CD8-positive, alpha-beta memory T cell (primary cell): ENCODE results near the gene IGSF22. TPM values are rescaled to one million over a fixed set of nuclear protein-coding genes. Genes with fewer than 3 reads are reported as not detected.

Experiments used
- CTCF ChIA-PET: fragments of 350-600 bp; sonication (Branson Sonifier 250); formaldehyde crosslinking; loops from one replicate; lab custom pipeline; 2021; ENCODE audit warnings: antibody characterized with exemption; lab: Charles Lee
- POLR2A ChIA-PET: fragments of 350-600 bp; sonication (Branson Sonifier 250); formaldehyde crosslinking; loops from one replicate; lab custom pipeline; 2021; ENCODE audit warnings: antibody characterized with exemption; lab: Charles Lee
- DNase-seq, 5 donors: peaks; one replicate each; pipeline versions ENCODE4 v3.0.0 to v3.0.0-alpha.2; 2020 to 2022; ENCODE audit warnings: mixed read lengths in 1 of 5
- H3K27ac ChIP-seq: one replicate; pipeline ENCODE4 v1.7.0; 2013; ENCODE audit warnings: low read depth, mild to moderate bottlenecking, low read length, moderate library complexity
- H3K27me3 ChIP-seq: 2 replicates; pipeline ENCODE4 v1.7.0; 2013; ENCODE audit warnings: low read length, mild to moderate bottlenecking; ENCODE audit not compliant: insufficient read depth, poor library complexity, severe bottlenecking
- H3K36me3 ChIP-seq: 2 replicates; pipeline ENCODE4 v1.7.0; 2013; ENCODE audit warnings: mild to moderate bottlenecking, low read length, moderate library complexity; ENCODE audit not compliant: insufficient read depth
- H3K4me1 ChIP-seq: 2 replicates; pipeline ENCODE4 v1.7.0; 2013; ENCODE audit warnings: mild to moderate bottlenecking, low read length, moderate library complexity; ENCODE audit not compliant: insufficient read depth
- H3K4me3 ChIP-seq: 2 replicates; pipeline ENCODE4 v1.7.0; 2013; ENCODE audit warnings: mild to moderate bottlenecking, low read length
- H3K9me3 ChIP-seq: 2 replicates; pipeline ENCODE4 v1.7.0; 2013; ENCODE audit warnings: mild to moderate bottlenecking, low read length
- H3K27ac Mint-ChIP-seq, 8 donors: one replicate each; pipeline ENCODE4 v1.8.0; 2020 to 2021; ENCODE audit warnings: mixed read lengths in 8 of 8, mild to moderate bottlenecking in 6 of 8, inconsistent platforms in 3 of 8, moderate library complexity in 3 of 8
- H3K27me3 Mint-ChIP-seq, 2 donors: one replicate each; pipeline ENCODE4 v1.8.0; 2020 to 2021; ENCODE audit warnings: mixed read lengths in 2 of 2, mild to moderate bottlenecking in 1 of 2, moderate library complexity in 1 of 2
- H3K36me3 Mint-ChIP-seq, 3 donors: one replicate each; pipeline ENCODE4 v1.8.0; 2020 to 2021; ENCODE audit warnings: mixed read lengths in 3 of 3, inconsistent platforms in 1 of 3, mild to moderate bottlenecking in 1 of 3
- H3K4me1 Mint-ChIP-seq, 3 donors: one replicate each; pipeline ENCODE4 v1.8.0; 2020 to 2021; ENCODE audit warnings: mixed read lengths in 3 of 3, inconsistent platforms in 1 of 3, mild to moderate bottlenecking in 1 of 3
- H3K4me3 Mint-ChIP-seq, 7 donors: one replicate each; pipeline ENCODE4 v1.8.0; 2020 to 2021; ENCODE audit warnings: mixed read lengths in 7 of 7, mild to moderate bottlenecking in 6 of 7, moderate library complexity in 4 of 7, inconsistent platforms in 2 of 7
- H3K9me3 Mint-ChIP-seq, 5 donors: one replicate each; pipeline ENCODE4 v1.8.0; 2020 to 2022; ENCODE audit warnings: mixed read lengths in 5 of 5, mild to moderate bottlenecking in 3 of 5, moderate library complexity in 2 of 5, inconsistent platforms in 1 of 5
- polyA plus RNA-seq: library from polyadenylated mRNA; unstranded; fragments of 300-500 nt; fragmentation: Illumina TruSeq; gene quantifications from one replicate; pipeline ENCODE4 v1.2.3, GENCODE V29; 2021
- total RNA-seq, 2 experiments: library from RNA; stranded (reverse); gene quantifications; one replicate each; pipeline ENCODE4 v1.2.3, GENCODE V29; 2021

Gene IGSF22
- total RNA-seq (under 1 TPM; 0.20 to 0.33 TPM), polyA plus RNA-seq (6.1 TPM)

DNA sequence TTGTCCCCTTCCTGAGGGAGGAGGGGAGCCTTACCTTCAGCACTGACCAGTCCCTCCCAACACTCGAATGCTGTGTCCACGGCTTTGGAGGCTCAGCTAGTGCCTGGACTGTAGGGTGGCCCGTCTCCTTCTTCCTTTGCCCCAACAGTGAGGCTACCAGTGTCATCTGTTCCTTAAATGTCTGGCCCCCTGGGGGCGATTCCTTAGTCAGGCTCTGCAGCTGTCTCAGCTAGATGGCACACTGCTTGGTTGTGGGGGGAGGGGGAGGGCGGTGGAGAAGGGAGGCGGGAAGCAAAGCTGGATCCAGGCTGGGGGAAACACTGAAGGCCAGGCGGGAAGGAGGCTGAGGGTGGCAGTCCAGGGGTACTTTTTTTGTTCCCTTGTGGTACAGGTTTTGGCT, at the start of gene IGSF22:
TSS of gene IGSF22 (minus strand) at position 149 of the 400 bp plus-strand sequence. CDS start 1,952 bp downstream, outside the sequence.
- H3K27me3 Mint-ChIP-seq = peaks cover 5 to 6% of the 10 kb centered on the region in 2 donors
- H3K27me3 ChIP-seq = no peaks in the 10 kb centered on the region
- H3K36me3 ChIP-seq = no peaks in the 10 kb centered on the region
- no peaks in the 10 kb centered on the region for H3K9me3 Mint-ChIP-seq
- DNase-seq = no peak
- H3K4me1 ChIP-seq = peaks cover 8% of the 10 kb centered on the region
- no peak within 1 kb of the TSS for H3K27ac ChIP-seq
- ChIA-PET CTCF (interaction anchor here (1.4 to 1.6 kb wide), 2 partner anchors 9 to 94 kb away, joined by 4 to 5 read pairs; no protein-coding TSS in a partner anchor), POLR2A (no interaction called here)
- peak within 1 kb of the TSS in 1 of 8 donors; percentile 75 for H3K27ac Mint-ChIP-seq
- no peaks in the 10 kb centered on the region for H3K9me3 ChIP-seq
- no peak within 1 kb of the TSS for H3K4me3 ChIP-seq
- peaks cover 9 to 14% (median 9%) of the 10 kb centered on the region in 3 donors for H3K4me1 Mint-ChIP-seq
- H3K4me3 Mint-ChIP-seq = no peak within 1 kb of the TSS
- peaks cover 0 to 3% (median 0%) of the 10 kb centered on the region in 3 donors for H3K36me3 Mint-ChIP-seq

DNA sequence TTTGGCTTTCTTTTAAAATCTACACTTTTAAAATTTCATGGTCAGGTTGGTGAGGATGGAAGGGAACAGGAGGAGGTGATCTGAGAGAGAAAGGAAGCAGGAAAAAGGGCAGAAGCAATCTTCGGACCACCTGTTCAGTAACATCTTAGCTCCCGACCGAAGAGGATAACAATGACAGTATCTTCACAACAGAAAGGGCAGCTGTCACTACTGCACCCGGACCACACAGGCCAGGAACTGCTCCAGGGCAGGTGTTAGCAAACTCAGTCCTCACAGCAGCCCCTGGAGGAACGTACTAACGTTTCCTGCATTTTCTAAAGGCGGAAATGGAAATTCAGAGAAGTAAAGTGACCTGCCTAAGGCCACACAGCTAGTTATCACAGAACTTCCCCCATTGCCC, 48.8 kb upstream of the IGSF22 start:
- ChIA-PET CTCF (interaction anchor here (1.0 to 2.0 kb wide), 4 partner anchors 8 to 53 kb away, joined by 3 to 9 read pairs (median 4); no protein-coding TSS in a partner anchor), POLR2A (no interaction called here)
- no peaks in the 10 kb centered on the region for H3K9me3 ChIP-seq
- Mint-ChIP-seq H3K9me3 (no peaks in the 10 kb centered on the region), H3K27ac (peak overlapping the region in 1 of 8 donors; percentile 25), H3K27me3 (peaks cover 11 to 27% of the 10 kb centered on the region in 2 donors), H3K4me1 (peaks cover 5 to 14% (median 8%) of the 10 kb centered on the region in 3 donors), H3K36me3 (no peaks in the 10 kb centered on the region), H3K4me3 (no peak overlapping the region)
- no peak for DNase-seq
- H3K36me3 ChIP-seq = no peaks in the 10 kb centered on the region
- no peak overlapping the region for H3K4me3 ChIP-seq
- no peaks in the 10 kb centered on the region for H3K27me3 ChIP-seq
- no peak overlapping the region for H3K27ac ChIP-seq
- no peaks in the 10 kb centered on the region for H3K4me1 ChIP-seq

DNA sequence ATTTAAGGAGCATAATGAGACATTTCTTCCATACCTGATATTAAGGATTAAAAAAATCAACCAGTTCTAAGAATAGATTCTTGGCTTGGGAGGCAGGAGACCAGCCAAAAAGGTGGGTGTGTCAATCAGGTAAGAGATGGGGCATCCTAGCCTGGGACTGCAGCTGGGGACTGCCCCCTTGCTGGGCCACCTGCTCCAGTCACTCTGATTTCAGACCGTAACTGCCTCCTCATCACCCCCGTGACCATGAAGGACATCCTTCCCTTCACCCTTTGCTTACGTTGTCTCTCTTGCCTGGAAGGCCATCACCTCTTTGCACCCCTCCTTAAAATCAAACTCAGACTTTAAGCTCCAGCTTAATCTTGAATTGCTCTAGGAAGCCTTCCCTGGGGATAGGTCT, 47.7 kb upstream of the IGSF22 start:
- no peaks in the 10 kb centered on the region for H3K9me3 Mint-ChIP-seq
- ChIA-PET CTCF (interaction anchor here (1.0 kb wide), 1 partner anchor 10 kb away, joined by 3 read pairs; no protein-coding TSS in a partner anchor), POLR2A (no interaction called here)
- no peak overlapping the region for H3K27ac ChIP-seq
- peaks cover 4 to 9% (median 5%) of the 10 kb centered on the region in 3 donors for H3K4me1 Mint-ChIP-seq
- H3K27ac Mint-ChIP-seq = no peak overlapping the region
- no peaks in the 10 kb centered on the region for H3K36me3 ChIP-seq
- no peak for DNase-seq
- H3K4me1 ChIP-seq = no peaks in the 10 kb centered on the region
- H3K27me3 Mint-ChIP-seq = peaks cover 13 to 27% of the 10 kb centered on the region in 2 donors
- no peak overlapping the region for H3K4me3 Mint-ChIP-seq
- no peaks in the 10 kb centered on the region for H3K27me3 ChIP-seq
- H3K9me3 ChIP-seq = no peaks in the 10 kb centered on the region
- no peaks in the 10 kb centered on the region for H3K36me3 Mint-ChIP-seq
- no peak overlapping the region for H3K4me3 ChIP-seq

DNA sequence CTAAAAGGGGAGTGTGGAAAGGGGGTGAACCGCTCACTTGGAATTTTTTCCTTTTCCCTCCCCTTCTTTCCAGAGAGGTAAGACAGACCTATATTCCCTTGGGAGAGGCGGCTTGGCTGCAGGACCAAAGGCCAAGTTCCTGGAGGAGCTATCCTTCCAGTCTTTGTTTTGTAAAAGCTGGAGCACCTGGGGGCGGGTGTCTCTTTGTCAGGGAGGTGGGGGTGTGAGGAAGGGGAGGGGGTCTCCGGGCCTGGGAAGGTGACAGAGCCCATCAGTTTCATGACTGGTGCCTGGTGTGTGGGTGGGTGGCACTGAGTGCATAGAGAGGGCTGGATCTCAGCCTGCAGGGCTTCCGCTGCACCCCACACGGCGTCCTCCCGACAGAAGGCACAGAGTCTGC, 47.1 kb upstream of the IGSF22 start:
- ChIA-PET POLR2A (no interaction called here), CTCF (interaction anchor here (1.0 kb wide), 1 partner anchor 10 kb away, joined by 3 read pairs; no protein-coding TSS in a partner anchor)
- Histone ChIP-seq H3K4me1 (no peaks in the 10 kb centered on the region), H3K4me3 (no peak overlapping the region), H3K27ac (no peak overlapping the region), H3K9me3 (no peaks in the 10 kb centered on the region), H3K36me3 (no peaks in the 10 kb centered on the region), H3K27me3 (no peaks in the 10 kb centered on the region)
- H3K27ac Mint-ChIP-seq = no peak overlapping the region
- peaks cover 13 to 27% of the 10 kb centered on the region in 2 donors for H3K27me3 Mint-ChIP-seq
- no peaks in the 10 kb centered on the region for H3K36me3 Mint-ChIP-seq
- no peak for DNase-seq
- H3K4me3 Mint-ChIP-seq = no peak overlapping the region
- H3K9me3 Mint-ChIP-seq = no peaks in the 10 kb centered on the region
- peaks cover 0 to 5% (median 0%) of the 10 kb centered on the region in 3 donors for H3K4me1 Mint-ChIP-seq

DNA sequence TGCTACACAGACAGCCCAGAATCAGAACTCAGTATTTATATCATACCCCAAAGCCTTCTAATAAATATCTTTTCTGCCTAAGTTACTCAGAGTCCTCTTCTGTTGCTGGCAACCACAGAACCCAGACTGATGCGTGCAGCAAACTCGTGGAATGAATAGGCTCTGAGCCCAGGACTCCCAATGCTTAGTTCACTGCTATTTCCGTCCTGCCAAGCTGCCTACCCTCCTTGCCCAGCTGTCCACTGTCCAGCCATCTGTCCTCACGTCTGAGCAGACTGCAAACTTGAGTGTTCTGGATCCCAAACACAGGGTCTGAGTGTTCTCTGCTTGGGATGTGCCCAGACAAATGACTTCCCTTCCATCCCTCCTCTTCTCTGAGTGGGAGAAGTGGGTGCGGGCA, 46.2 kb upstream of the IGSF22 start:
- no peak overlapping the region for H3K27ac Mint-ChIP-seq

DNA sequence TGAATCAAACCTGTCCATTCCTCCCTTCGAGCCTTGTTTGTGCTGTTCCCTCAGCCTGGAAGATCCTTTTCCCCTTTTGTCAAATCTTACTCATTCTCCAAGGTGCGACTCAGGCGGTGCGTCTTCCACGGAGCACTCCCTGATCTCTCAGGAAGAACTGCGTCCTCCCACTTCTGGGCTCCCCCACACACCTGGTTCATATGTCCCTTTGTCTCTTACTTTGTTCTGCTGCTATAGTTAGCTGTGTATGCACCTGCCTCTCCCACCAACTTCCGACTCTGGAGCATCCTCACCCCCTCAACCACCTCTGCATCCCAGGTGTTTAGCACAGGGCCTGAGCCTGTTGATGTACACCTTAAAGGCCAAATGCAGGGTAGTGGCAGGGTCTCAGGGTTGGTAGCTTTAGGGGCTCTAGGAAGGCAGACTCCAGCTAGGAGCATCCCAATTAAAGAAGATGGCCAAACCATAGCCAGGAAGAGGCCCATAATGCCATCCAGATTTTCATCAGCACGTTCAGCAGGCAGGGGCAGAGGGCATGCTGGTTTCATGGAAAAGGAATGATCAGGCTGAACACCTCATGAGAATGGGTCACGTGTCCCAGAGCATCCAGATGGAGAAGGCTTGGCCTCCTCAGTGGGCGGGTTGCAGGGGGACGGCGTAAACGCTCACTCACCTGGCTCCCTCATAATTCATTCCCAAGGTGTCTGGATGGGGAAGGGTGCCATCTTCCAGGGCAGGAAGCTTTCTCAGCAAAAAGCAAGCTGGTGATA, 45.5 kb upstream of the IGSF22 start:
- Histone ChIP-seq H3K4me3 (no peak overlapping the region), H3K4me1 (no peaks in the 10 kb centered on the region), H3K36me3 (no peaks in the 10 kb centered on the region), H3K27me3 (no peaks in the 10 kb centered on the region), H3K9me3 (no peaks in the 10 kb centered on the region), H3K27ac (no peak overlapping the region)
- ChIA-PET CTCF (no interaction called here), POLR2A (no interaction called here)
- peaks cover 15 to 27% of the 10 kb centered on the region in 2 donors for H3K27me3 Mint-ChIP-seq
- H3K27ac Mint-ChIP-seq = no peak overlapping the region
- peaks cover 0 to 5% (median 0%) of the 10 kb centered on the region in 3 donors for H3K4me1 Mint-ChIP-seq
- DNase-seq = no peak
- no peaks in the 10 kb centered on the region for H3K9me3 Mint-ChIP-seq
- no peaks in the 10 kb centered on the region for H3K36me3 Mint-ChIP-seq
- no peak overlapping the region for H3K4me3 Mint-ChIP-seq

More for the DNA sequence above, 46.2 kb upstream of the IGSF22 start:
- Histone ChIP-seq H3K27me3 (no peaks in the 10 kb centered on the region), H3K27ac (no peak overlapping the region), H3K36me3 (no peaks in the 10 kb centered on the region), H3K4me1 (no peaks in the 10 kb centered on the region), H3K9me3 (no peaks in the 10 kb centered on the region), H3K4me3 (no peak overlapping the region)
- Mint-ChIP-seq H3K4me3 (no peak overlapping the region), H3K36me3 (no peaks in the 10 kb centered on the region), H3K4me1 (peaks cover 0 to 5% (median 0%) of the 10 kb centered on the region in 3 donors), H3K27me3 (peaks cover 15 to 27% of the 10 kb centered on the region in 2 donors), H3K9me3 (no peaks in the 10 kb centered on the region)
- no peak for DNase-seq
- CTCF ChIA-PET = no interaction called here
- POLR2A ChIA-PET = no interaction called here

DNA sequence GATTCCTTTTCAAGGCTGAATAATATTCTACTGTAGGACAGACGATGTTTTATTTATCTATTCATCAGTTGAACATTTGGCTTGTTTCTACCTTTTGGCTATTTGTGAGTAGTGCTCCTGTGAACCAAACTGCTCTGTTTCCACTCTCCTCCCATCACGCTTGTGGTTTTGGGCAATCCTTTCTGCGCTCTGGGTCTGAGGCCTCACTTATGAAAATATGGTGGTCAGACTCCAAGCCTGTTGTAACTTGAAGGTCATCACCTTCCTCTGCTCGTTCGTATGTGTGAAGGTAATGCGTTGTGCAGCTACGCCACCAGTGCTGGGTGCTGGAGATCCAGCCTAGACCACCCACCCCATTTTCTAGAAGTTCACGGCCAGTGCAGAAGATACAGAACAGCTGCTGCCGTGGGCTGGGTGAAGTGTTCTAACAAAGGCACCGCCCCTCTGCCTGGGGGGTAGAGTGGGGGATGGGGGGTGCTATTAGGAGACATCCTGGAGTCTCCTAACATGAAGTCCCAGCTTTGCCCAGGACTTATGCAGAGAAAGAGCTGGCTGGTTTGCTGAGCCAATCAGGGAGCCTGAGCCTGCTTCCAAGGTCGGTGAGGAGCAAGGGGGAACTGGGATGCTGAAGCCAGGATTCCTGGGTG, 44.6 kb upstream of the IGSF22 start:
- H3K4me3 ChIP-seq = no peak overlapping the region
- Mint-ChIP-seq H3K27me3 (peaks cover 15 to 32% of the 10 kb centered on the region in 2 donors), H3K9me3 (no peaks in the 10 kb centered on the region), H3K36me3 (no peaks in the 10 kb centered on the region), H3K4me1 (no peaks in the 10 kb centered on the region), H3K4me3 (no peak overlapping the region), H3K27ac (no peak overlapping the region)
- no peak overlapping the region for H3K27ac ChIP-seq
- H3K9me3 ChIP-seq = no peaks in the 10 kb centered on the region
- POLR2A ChIA-PET = no interaction called here
- no peaks in the 10 kb centered on the region for H3K27me3 ChIP-seq
- no peaks in the 10 kb centered on the region for H3K4me1 ChIP-seq
- CTCF ChIA-PET = no interaction called here
- no peak for DNase-seq
- no peaks in the 10 kb centered on the region for H3K36me3 ChIP-seq
